GM18520 (cell line): Measurements from ENCODE around the gene GIMAP2.

ENCODE experiments used
- ATAC-seq: cut with Tn5 transposase; IDR thresholded peaks from one replicate; pipeline ENCODE4 v1.9.1; 2021; ENCODE audit not compliant: unreplicated experiment

GIMAP2 gene

GRCh38 chr7:150732786-150733481 is 47.4 kb downstream of the GIMAP2 start:
- no peak for ATAC-seq

- ATAC-seq: no peak
These were observed 48.1 kb downstream of the GIMAP2 start for GRCh38 chr7:150733482-150734095.

- no peak for ATAC-seq
These were observed 48.7 kb downstream of the GIMAP2 start for GRCh38 chr7:150734254-150734653.

GRCh38 chr7:150735596-150736358 is 50.3 kb downstream of the GIMAP2 start:
- ATAC-seq: no peak

GRCh38 chr7:150736864-150737263 is 51.4 kb downstream of the GIMAP2 start:
- no peak for ATAC-seq

- ATAC-seq: no peak
These were observed 52.0 kb downstream of the GIMAP2 start, which contains the start of gene GIMAP5 for GRCh38 chr7:150737265-150738055. GIMAP5 (plus strand) TSS chr7:150737418; CDS start chr7:150740885, 3,467 bp downstream.

- ATAC-seq: no peak
These were observed 52.6 kb downstream of the GIMAP2 start for GRCh38 chr7:150738092-150738491.

GRCh38 chr7:150738591-150739001 is 53.1 kb downstream of the GIMAP2 start:
- ATAC-seq: no peak

- ATAC-seq: no peak
These were observed 53.5 kb downstream of the GIMAP2 start for GRCh38 chr7:150739033-150739432.

- no peak for ATAC-seq
These were observed 54.5 kb downstream of the GIMAP2 start for GRCh38 chr7:150740053-150740452.

GRCh38 chr7:150742286-150742968 is 56.9 kb downstream of the GIMAP2 start:
- no peak for ATAC-seq
